ENCODE results near the gene ZC3HAV1. TPM values are rescaled to one million over a fixed set of nuclear protein-coding genes. Genes with fewer than 3 reads are reported as not detected.

The ZC3HAV1 gene
- total and polyA plus RNA-seq, 10 of the 15 experiments (the other 5 are each of a cell fraction or from before 2014, with no cell fraction given) = 18.5 to 55.3 (median 44.7) TPM

DNA sequence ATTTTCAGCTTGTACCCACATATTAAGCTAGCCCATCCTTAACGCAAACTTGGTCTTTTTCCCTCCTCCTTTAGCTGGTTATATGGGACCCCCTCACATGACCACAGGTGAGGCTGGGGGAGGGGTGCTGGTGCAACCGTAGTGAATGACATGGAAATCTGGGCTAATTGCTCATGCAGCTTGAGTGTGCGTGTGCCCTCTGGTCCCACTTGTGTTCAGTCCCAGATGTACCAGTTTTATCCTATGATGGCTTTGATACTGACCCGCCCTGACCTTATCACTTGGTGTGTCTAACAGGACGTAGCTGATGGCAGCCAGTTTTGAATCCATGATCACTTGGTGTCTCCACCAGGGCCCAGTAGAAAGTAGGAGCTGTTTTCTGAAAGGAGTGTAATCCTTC lies 5.1 kb upstream of the ZC3HAV1 start (continued):
- TF ChIP-seq, protein P1, sequence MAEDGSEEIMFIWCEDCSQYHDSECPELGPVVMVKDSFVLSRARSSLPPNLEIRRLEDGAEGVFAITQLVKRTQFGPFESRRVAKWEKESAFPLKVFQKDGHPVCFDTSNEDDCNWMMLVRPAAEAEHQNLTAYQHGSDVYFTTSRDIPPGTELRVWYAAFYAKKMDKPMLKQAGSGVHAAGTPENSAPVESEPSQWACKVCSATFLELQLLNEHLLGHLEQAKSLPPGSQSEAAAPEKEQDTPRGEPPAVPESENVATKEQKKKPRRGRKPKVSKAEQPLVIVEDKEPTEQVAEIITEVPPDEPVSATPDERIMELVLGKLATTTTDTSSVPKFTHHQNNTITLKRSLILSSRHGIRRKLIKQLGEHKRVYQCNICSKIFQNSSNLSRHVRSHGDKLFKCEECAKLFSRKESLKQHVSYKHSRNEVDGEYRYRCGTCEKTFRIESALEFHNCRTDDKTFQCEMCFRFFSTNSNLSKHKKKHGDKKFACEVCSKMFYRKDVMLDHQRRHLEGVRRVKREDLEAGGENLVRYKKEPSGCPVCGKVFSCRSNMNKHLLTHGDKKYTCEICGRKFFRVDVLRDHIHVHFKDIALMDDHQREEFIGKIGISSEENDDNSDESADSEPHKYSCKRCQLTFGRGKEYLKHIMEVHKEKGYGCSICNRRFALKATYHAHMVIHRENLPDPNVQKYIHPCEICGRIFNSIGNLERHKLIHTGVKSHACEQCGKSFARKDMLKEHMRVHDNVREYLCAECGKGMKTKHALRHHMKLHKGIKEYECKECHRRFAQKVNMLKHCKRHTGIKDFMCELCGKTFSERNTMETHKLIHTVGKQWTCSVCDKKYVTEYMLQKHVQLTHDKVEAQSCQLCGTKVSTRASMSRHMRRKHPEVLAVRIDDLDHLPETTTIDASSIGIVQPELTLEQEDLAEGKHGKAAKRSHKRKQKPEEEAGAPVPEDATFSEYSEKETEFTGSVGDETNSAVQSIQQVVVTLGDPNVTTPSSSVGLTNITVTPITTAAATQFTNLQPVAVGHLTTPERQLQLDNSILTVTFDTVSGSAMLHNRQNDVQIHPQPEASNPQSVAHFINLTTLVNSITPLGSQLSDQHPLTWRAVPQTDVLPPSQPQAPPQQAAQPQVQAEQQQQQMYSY (CRISPR knock-in tag; IDR thresholded peaks at IDR 0.05) = no peak
- no peak for TF ChIP-seq TCF12 (IDR thresholded peaks at IDR 0.05; ENCODE audit: low read depth, low read length)
- no peak for TF ChIP-seq ETV6 (conservative IDR thresholded peaks at IDR 0.05 in 1 of 2, IDR thresholded peaks at IDR 0.05 in 1 of 2; ENCODE audit: borderline replicate concordance in 1 of 2, low read depth in 1 of 2)
- TF ChIP-seq STAT1 (conservative IDR thresholded peaks at IDR 0.05) = no peak

DNA sequence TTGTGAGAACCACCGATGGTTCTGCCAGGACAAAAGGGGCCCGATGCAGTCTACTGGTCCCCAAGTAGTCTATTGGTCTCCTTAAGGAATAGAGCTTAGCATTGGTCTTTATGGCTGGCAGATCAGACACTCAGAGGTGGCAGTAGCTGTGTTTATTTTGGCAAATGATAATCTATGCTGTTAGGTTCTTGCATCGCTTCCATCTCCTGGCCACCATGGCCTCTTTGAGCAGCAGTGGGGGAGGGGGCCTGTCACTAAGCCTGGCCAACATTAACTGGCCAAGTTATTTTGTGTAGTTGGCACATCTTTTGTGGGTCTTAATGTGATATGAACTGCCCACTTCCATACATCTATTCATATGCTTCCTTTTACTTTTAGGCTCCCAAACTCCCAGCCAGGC lies 4.5 kb upstream of the ZC3HAV1 start:
- DNase-seq (ENCODE audit: low read depth, low spot score) = no peak
- RAD21 ChIA-PET (ENCODE audit: unreplicated experiment) = no interaction called here
- no peak for ATAC-seq
- peaks cover 23% of the 10 kb centered on the region for H3K4me1 ChIP-seq (ENCODE audit: control insufficient read depth, insufficient read depth, low read length)
- SMC1A ChIA-PET (ENCODE audit: uncharacterized antibody, unreplicated experiment) = no interaction called here
- no peak for FAIRE-seq
- intact Hi-C loops (cut with micrococcal nuclease; ENCODE audit: unreplicated experiment) = no loop called here
- no peaks in the 10 kb centered on the region for H4K20me1 ChIP-seq (ENCODE audit: control insufficient read depth, insufficient read depth)
- H3K27ac ChIP-seq (ENCODE audit: control insufficient read depth, insufficient read depth) = no peak overlapping the region
- H3K27me3 ChIP-seq (replicated peaks in 1 of 2; ENCODE audit: control insufficient read depth in 2 of 2, insufficient read depth in 2 of 2, low read length in 1 of 2) = no peaks in the 10 kb centered on the region
- no TSS peak for BruUV-seq (replicated peaks)
- no peak overlapping the region for H3K9ac ChIP-seq (ENCODE audit: control insufficient read depth, insufficient read depth, low read length)
- 100% methylated on average over 3 of the region's 3 CpGs for WGBS (ENCODE audit: insufficient coverage, insufficient replicate concordance, low lambda C conversion rate, missing lambda C conversion rate)
- CTCF ChIA-PET = interaction anchor here (1.5 kb wide), 1 partner anchor 39 kb away, joined by 5 read pairs; no protein-coding TSS in a partner anchor
- H3K9me3 ChIP-seq (replicated peaks; ENCODE audit: control insufficient read depth, insufficient read depth, low read length) = no peaks in the 10 kb centered on the region; the same call in 1 of the 3 replicates
- no peak overlapping the region for H3K4me2 ChIP-seq (ENCODE audit: control insufficient read depth, insufficient read depth)
- TF ChIP-seq, protein P2, sequence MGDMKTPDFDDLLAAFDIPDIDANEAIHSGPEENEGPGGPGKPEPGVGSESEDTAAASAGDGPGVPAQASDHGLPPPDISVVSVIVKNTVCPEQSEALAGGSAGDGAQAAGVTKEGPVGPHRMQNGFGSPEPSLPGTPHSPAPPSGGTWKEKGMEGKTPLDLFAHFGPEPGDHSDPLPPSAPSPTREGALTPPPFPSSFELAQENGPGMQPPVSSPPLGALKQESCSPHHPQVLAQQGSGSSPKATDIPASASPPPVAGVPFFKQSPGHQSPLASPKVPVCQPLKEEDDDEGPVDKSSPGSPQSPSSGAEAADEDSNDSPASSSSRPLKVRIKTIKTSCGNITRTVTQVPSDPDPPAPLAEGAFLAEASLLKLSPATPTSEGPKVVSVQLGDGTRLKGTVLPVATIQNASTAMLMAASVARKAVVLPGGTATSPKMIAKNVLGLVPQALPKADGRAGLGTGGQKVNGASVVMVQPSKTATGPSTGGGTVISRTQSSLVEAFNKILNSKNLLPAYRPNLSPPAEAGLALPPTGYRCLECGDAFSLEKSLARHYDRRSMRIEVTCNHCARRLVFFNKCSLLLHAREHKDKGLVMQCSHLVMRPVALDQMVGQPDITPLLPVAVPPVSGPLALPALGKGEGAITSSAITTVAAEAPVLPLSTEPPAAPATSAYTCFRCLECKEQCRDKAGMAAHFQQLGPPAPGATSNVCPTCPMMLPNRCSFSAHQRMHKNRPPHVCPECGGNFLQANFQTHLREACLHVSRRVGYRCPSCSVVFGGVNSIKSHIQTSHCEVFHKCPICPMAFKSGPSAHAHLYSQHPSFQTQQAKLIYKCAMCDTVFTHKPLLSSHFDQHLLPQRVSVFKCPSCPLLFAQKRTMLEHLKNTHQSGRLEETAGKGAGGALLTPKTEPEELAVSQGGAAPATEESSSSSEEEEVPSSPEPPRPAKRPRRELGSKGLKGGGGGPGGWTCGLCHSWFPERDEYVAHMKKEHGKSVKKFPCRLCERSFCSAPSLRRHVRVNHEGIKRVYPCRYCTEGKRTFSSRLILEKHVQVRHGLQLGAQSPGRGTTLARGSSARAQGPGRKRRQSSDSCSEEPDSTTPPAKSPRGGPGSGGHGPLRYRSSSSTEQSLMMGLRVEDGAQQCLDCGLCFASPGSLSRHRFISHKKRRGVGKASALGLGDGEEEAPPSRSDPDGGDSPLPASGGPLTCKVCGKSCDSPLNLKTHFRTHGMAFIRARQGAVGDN (IDR thresholded peaks at IDR 0.05) = no peak
- in situ Hi-C loops (cut with MboI) = loop anchor here (5.0 to 10.0 kb wide), 2 partner anchors 243 to 941 kb away; partner anchors contain the start of gene LUC7L2
- POLR2A ChIA-PET = interaction anchor here (1.5 to 2.4 kb wide), 2 partner anchors 9 to 19 kb away, joined by 7 to 10 read pairs; no protein-coding TSS in a partner anchor
- no peaks in the 10 kb centered on the region for H3K36me3 ChIP-seq (ENCODE audit: control insufficient read depth in 2 of 2, insufficient read depth in 2 of 2, low read length in 1 of 2)
- no peak overlapping the region for H2AFZ ChIP-seq (ENCODE audit: control insufficient read depth, low read depth, low read length)
- H3K79me2 ChIP-seq (ENCODE audit: control insufficient read depth, insufficient read depth, low read length) = peaks cover 11% of the 10 kb centered on the region
- no peak overlapping the region for H3K4me3 ChIP-seq

Data from GM12878 (cell line).